ENCODE results near the gene NKAIN2. TPM values are rescaled to one million over a fixed set of nuclear protein-coding genes. Genes with fewer than 3 reads are reported as not detected.

Gene NKAIN2
- total and polyA plus RNA-seq, 7 donors, result under 0.01 to 4.4 (median 0.75) TPM; not detected in 1

DNA sequence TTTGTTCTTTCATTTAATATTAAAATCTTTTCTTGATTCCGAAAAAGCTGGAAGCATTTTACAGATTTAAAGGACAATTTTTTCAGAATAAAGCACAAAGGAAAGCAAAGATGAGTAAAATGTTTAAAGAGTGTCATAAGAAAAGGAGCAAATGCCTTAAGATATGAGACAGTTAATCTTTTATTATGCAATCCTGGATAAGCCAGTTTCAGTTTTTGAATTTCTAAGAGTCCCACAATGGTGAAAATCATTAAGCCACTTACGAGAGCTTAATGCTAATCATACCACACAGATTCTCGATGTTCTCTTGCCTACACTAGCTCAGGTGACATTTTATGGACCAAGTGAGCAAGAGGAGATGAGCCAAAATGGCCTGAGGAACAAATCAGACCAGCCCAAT lies 1054.9 kb downstream of the NKAIN2 start:
- Histone ChIP-seq H3K36me3 (no peaks in the 10 kb centered on the region), H3K9me3 (no peaks in the 10 kb centered on the region), H3K27me3 (no peaks in the 10 kb centered on the region), H3K4me3 (no peak overlapping the region), H3K27ac (no peak overlapping the region), H3K4me1 (no peaks in the 10 kb centered on the region)
- intact Hi-C loops (cut with DNase I), result no loop called here
- TF ChIP-seq, protein P1, sequence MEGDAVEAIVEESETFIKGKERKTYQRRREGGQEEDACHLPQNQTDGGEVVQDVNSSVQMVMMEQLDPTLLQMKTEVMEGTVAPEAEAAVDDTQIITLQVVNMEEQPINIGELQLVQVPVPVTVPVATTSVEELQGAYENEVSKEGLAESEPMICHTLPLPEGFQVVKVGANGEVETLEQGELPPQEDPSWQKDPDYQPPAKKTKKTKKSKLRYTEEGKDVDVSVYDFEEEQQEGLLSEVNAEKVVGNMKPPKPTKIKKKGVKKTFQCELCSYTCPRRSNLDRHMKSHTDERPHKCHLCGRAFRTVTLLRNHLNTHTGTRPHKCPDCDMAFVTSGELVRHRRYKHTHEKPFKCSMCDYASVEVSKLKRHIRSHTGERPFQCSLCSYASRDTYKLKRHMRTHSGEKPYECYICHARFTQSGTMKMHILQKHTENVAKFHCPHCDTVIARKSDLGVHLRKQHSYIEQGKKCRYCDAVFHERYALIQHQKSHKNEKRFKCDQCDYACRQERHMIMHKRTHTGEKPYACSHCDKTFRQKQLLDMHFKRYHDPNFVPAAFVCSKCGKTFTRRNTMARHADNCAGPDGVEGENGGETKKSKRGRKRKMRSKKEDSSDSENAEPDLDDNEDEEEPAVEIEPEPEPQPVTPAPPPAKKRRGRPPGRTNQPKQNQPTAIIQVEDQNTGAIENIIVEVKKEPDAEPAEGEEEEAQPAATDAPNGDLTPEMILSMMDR (IDR thresholded peaks at IDR 0.05), result no peak
- TF ChIP-seq EP300 (IDR thresholded peaks at IDR 0.05) (no peak), POLR2AphosphoS5 (IDR thresholded peaks at IDR 0.05) (no peak), POLR2A (IDR thresholded peaks at IDR 0.05) (no peak)
- DNase-seq, result no peak
- WGBS, 2 donors, result 73 to 85% methylated on average over 3 of the region's 3 CpGs

DNA sequence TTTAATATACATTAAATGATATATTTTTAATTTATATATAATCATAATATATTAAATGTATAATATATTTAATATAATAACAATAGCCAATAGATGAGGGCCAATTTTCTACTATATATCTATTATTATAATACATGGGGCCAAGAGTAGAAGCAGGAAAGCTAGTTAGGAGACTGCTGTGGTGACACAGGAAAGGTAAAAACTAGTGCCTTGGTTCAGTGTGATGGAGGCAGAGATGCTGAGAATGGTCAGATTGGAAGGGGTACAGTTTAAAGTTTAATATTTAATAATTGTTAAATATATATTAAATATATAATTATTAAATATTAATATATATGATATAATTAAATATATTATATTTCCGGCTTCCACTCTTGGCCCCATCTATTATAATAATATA lies 1055.7 kb downstream of the NKAIN2 start:
- no peaks in the 10 kb centered on the region for H3K27me3 ChIP-seq
- no peak for DNase-seq
- no peak overlapping the region for H3K27ac ChIP-seq
- H3K9me3 ChIP-seq, result no peaks in the 10 kb centered on the region
- WGBS, 2 donors, result 96 to 98% methylated on average over 1 of the region's 1 CpG
- no peaks in the 10 kb centered on the region for H3K4me1 ChIP-seq
- no peaks in the 10 kb centered on the region for H3K36me3 ChIP-seq
- H3K4me3 ChIP-seq, result no peak overlapping the region
- no peak for TF ChIP-seq POLR2A (IDR thresholded peaks at IDR 0.05)
- no peak for TF ChIP-seq EP300 (IDR thresholded peaks at IDR 0.05)
- TF ChIP-seq, protein P1 (IDR thresholded peaks at IDR 0.05), result no peak
- no peak for TF ChIP-seq POLR2AphosphoS5 (IDR thresholded peaks at IDR 0.05)
- intact Hi-C loops (cut with DNase I), result no loop called here

DNA sequence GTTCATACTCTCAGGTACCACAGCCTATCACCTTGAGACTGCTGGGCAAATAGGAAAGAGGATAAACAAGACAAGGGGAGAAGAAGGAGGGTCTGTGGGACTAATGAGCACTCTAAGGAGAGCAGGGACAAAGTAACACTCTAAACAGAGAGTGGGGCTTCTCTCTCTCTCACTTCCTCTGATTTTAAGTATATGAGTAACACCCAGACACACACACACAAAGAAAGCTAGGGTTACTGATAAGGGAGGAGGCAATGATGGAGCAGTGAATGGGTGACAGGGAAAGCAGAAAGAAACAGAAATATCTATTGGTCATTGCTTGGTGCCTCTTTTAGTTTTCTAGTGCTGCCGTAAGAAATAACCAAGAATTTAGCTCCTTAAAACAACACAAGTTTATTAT lies 1062.4 kb downstream of the NKAIN2 start:
- Histone ChIP-seq H3K9me3 (no peaks in the 10 kb centered on the region), H3K27me3 (no peaks in the 10 kb centered on the region), H3K4me3 (no peak overlapping the region), H3K36me3 (no peaks in the 10 kb centered on the region), H3K27ac (no peak overlapping the region), H3K4me1 (peaks cover 0 to 12% (median 4%) of the 10 kb centered on the region in 4 donors)
- 77 to 96% methylated on average over 1 of the region's 1 CpG for WGBS, 2 donors
- intact Hi-C loops (cut with DNase I), result no loop called here
- TF ChIP-seq POLR2AphosphoS5 (IDR thresholded peaks at IDR 0.05) (no peak), POLR2A (IDR thresholded peaks at IDR 0.05) (no peak), EP300 (IDR thresholded peaks at IDR 0.05) (no peak)
- TF ChIP-seq, protein P1 (IDR thresholded peaks at IDR 0.05), result no peak
- no peak for DNase-seq

DNA sequence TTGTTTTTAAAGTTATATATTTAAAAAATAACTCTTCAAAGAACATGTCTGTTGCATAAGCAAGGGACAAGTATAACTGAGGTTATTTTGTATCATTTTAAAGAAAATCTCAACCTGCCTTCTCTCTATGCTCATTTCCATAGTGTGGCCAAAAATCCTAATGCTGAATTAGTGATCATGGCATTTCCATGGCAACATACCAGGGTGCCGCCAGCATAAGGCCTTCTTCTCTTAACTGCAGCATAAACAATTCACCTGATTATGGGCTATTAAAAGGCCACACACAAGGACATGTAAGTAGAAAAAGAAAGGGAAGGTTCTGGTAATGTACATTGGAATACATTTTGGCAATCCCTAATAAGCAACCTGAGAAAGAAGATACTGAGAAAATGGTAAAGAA lies 1063.5 kb downstream of the NKAIN2 start:
- WGBS, 2 donors, result 84 to 89% methylated on average over 1 of the region's 1 CpG
- no peak overlapping the region for H3K27ac ChIP-seq
- H3K36me3 ChIP-seq, result no peaks in the 10 kb centered on the region
- no peaks in the 10 kb centered on the region for H3K27me3 ChIP-seq
- no peaks in the 10 kb centered on the region for H3K9me3 ChIP-seq
- TF ChIP-seq POLR2A (IDR thresholded peaks at IDR 0.05) (no peak), POLR2AphosphoS5 (IDR thresholded peaks at IDR 0.05) (no peak), EP300 (IDR thresholded peaks at IDR 0.05) (no peak)
- TF ChIP-seq, protein P1 (IDR thresholded peaks at IDR 0.05), result no peak
- H3K4me1 ChIP-seq, result peaks cover 0 to 12% (median 5%) of the 10 kb centered on the region in 4 donors
- no peak overlapping the region for H3K4me3 ChIP-seq
- intact Hi-C loops (cut with DNase I), result no loop called here
- DNase-seq, result no peak

DNA sequence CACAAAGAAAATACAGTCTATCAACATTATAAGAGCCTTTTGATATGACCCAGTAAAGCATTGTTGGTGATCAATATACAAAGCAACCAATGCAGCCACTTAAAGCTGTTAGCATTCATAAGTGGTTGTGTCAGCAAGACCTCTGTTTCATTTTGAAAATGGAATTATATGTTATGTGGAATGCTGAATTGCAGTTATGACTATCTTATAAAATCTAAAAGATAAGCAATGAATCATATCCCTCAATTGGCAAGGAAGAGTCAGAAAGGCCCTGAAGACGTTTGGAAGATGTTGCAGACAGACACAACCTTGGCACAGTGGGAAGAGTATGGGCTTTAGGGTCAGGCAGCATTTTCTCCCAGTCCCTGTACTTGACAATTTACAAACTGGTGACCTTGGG lies 1064.8 kb downstream of the NKAIN2 start:
- H3K4me1 ChIP-seq, result peaks cover 0 to 12% (median 5%) of the 10 kb centered on the region in 4 donors
- TF ChIP-seq POLR2A (IDR thresholded peaks at IDR 0.05) (no peak), EP300 (IDR thresholded peaks at IDR 0.05) (no peak), POLR2AphosphoS5 (IDR thresholded peaks at IDR 0.05) (no peak)
- TF ChIP-seq, protein P1 (IDR thresholded peaks at IDR 0.05), result no peak
- WGBS, 2 donors, result 8 to 42% methylated on average over 1 of the region's 1 CpG
- no peak overlapping the region for H3K4me3 ChIP-seq
- H3K27me3 ChIP-seq, result no peaks in the 10 kb centered on the region
- H3K9me3 ChIP-seq, result no peaks in the 10 kb centered on the region
- no peak for DNase-seq
- H3K27ac ChIP-seq, result no peak overlapping the region
- no peaks in the 10 kb centered on the region for H3K36me3 ChIP-seq
- intact Hi-C loops (cut with DNase I), result no loop called here

Measured in sigmoid colon (tissue), 7 donors.